Nephron progenitor cell (in vitro differentiated cells): ENCODE data around the gene ZSCAN25.
A peak's percentile ranks its signal among the peaks of the same experiment; 100 is the strongest.

Experiments used
- DNase-seq: peaks from one replicate; pipeline ENCODE4 v3.0.0; 2021
- H3K27ac Mint-ChIP-seq: 2 replicates; pipeline ENCODE4 v1.8.0; 2021; ENCODE audit warnings: mild to moderate bottlenecking, moderate library complexity, mixed read lengths
- H3K27me3 Mint-ChIP-seq: 2 replicates; pipeline ENCODE4 v1.8.0; 2021; ENCODE audit warnings: mild to moderate bottlenecking, low read depth, mixed read lengths; ENCODE audit not compliant: poor library complexity
- H3K36me3 Mint-ChIP-seq: 2 replicates; pipeline ENCODE4 v1.8.0; 2021; ENCODE audit warnings: low read depth, mixed read lengths
- H3K4me1 Mint-ChIP-seq: 2 replicates; pipeline ENCODE4 v1.8.0; 2021; ENCODE audit warnings: mixed read lengths
- H3K4me3 Mint-ChIP-seq: 2 replicates; pipeline ENCODE4 v1.8.0; 2021; ENCODE audit warnings: mild to moderate bottlenecking, moderate library complexity, mixed read lengths
- H3K9me3 Mint-ChIP-seq: 2 replicates; pipeline ENCODE4 v1.8.0; 2021; ENCODE audit warnings: mild to moderate bottlenecking, moderate library complexity, mixed read lengths
- TF ChIP-seq, protein P1 (sequence below): fragments of 200-600 bp; sonication (generic); IDR thresholded peaks from 2 replicates; pipeline ENCODE4 v1.5.0; 2021; ENCODE audit warnings: antibody characterized with exemption

The ZSCAN25 gene

DNA sequence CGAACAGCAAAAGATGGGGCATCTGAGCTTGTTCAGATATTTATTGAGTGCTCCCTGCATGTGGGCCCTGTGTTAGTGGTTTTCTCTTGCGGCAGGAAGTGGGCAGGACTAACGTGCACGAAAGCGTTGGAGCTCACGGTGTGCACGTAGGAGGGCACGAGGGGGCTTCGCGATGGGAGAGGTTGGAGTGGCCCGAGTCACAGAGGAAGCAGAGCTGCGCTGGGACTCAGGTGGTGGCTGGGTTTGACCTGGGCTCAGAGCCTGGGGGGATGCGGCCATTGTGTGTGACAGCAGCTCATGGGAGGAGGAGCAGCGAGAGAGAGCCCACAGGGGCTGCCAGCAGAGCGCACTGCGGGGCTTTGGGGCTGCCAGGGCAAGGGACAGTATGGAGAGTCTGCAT, 7.7 kb downstream of the ZSCAN25 start:
- H3K27me3 Mint-ChIP-seq, result no peaks in the 10 kb centered on the region
- H3K27ac Mint-ChIP-seq, result no peak overlapping the region
- H3K4me1 Mint-ChIP-seq, result no peaks in the 10 kb centered on the region
- TF ChIP-seq, protein P1, sequence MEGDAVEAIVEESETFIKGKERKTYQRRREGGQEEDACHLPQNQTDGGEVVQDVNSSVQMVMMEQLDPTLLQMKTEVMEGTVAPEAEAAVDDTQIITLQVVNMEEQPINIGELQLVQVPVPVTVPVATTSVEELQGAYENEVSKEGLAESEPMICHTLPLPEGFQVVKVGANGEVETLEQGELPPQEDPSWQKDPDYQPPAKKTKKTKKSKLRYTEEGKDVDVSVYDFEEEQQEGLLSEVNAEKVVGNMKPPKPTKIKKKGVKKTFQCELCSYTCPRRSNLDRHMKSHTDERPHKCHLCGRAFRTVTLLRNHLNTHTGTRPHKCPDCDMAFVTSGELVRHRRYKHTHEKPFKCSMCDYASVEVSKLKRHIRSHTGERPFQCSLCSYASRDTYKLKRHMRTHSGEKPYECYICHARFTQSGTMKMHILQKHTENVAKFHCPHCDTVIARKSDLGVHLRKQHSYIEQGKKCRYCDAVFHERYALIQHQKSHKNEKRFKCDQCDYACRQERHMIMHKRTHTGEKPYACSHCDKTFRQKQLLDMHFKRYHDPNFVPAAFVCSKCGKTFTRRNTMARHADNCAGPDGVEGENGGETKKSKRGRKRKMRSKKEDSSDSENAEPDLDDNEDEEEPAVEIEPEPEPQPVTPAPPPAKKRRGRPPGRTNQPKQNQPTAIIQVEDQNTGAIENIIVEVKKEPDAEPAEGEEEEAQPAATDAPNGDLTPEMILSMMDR, result no peak
- H3K4me3 Mint-ChIP-seq, result no peak overlapping the region
- DNase-seq, result no peak
- no peaks in the 10 kb centered on the region for H3K9me3 Mint-ChIP-seq
- H3K36me3 Mint-ChIP-seq, result peaks cover 78% of the 10 kb centered on the region

DNA sequence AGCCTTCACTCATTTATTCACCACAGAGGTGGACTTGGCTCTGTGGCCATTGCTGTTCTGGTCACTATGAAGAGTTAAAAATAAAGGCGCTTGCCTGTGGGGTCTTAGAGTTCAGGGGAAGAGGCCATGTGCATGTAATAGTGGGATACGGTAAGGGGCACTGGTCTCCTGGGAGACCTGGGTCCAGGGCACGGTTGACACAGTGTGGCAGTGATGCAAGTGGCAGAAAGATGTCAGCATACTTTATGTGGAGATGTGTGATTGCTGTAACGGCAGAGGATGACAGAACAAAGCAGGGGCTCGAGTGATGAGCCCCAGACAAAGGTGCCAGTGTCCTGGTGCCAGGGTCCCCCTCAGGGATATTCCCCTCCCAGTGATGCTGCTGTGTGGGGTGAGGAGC, 8.6 kb downstream of the ZSCAN25 start:
- H3K4me3 Mint-ChIP-seq, result no peak overlapping the region
- H3K27me3 Mint-ChIP-seq, result no peaks in the 10 kb centered on the region
- H3K4me1 Mint-ChIP-seq, result no peaks in the 10 kb centered on the region
- H3K27ac Mint-ChIP-seq, result peak overlapping the region; percentile 63
- H3K36me3 Mint-ChIP-seq, result peaks cover 75% of the 10 kb centered on the region
- DNase-seq, result no peak
- H3K9me3 Mint-ChIP-seq, result no peaks in the 10 kb centered on the region
- TF ChIP-seq, protein P1, result no peak

DNA sequence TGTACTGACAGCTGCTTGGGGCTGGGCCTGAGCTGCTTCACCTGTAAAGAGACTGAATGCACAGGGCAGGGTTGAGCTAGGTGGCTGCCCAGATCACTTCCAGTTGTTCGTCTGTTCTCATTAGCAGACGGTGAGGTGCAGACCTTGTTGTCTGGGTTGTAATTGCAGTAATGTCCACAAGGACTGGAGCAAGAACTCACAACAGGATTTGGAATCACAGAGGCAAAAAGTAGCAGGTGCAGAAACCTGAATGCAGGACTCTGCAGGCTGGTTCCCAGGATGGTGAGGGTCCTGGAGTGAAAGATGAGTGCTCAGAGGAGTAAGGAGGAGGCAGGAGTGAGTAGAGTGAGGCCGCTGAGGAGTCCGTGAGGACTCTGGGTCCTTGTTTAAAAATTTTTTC, 9.2 kb downstream of the ZSCAN25 start:
- no peak for DNase-seq
- TF ChIP-seq, protein P1, result no peak
- Mint-ChIP-seq H3K4me1 (no peaks in the 10 kb centered on the region), H3K27ac (no peak overlapping the region), H3K9me3 (no peaks in the 10 kb centered on the region), H3K4me3 (no peak overlapping the region), H3K36me3 (peaks cover 75% of the 10 kb centered on the region), H3K27me3 (no peaks in the 10 kb centered on the region)

DNA sequence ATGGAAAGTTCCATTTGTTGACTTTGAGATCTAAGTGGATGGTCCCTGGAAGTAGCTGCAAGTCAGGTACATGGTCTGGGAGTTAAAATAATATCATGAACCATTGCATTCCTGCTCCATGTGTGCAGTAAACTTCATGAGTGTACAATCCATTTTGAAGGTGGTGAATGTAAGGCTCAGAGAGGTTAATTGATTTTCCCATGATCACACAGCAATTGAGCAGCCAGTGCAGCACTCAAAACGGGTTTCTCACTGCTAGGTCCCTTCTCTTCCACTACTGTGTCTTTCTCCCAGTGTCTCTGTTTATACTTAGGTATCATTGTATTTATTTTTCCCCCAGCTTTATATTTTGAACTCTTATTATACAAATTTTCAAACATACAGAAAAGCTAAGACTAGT, 9.9 kb downstream of the ZSCAN25 start:
- TF ChIP-seq, protein P1, result no peak
- Mint-ChIP-seq H3K4me3 (no peak overlapping the region), H3K36me3 (peaks cover 73% of the 10 kb centered on the region), H3K27me3 (no peaks in the 10 kb centered on the region), H3K9me3 (no peaks in the 10 kb centered on the region), H3K27ac (no peak overlapping the region), H3K4me1 (no peaks in the 10 kb centered on the region)
- DNase-seq, result no peak

DNA sequence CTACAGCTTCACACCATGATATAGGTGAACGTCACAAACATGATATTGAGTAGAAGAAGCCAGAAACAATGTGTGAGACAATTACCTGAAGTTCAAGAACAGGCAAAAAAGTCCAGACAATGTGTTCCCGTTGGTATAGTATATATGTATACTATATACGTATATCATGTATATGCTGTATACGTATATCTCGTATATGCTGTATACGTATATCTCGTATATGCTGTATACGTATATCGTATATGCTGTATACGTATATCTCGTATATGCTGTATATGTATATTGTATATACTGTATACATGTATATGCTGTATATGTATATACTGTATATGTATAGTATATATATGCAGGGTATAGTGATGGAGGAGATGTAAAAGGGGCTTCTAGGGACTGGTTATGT, 10.8 kb downstream of the ZSCAN25 start:
- TF ChIP-seq, protein P1, result no peak
- no peaks in the 10 kb centered on the region for H3K27me3 Mint-ChIP-seq
- H3K4me3 Mint-ChIP-seq, result no peak overlapping the region

More for the DNA sequence above, 10.8 kb downstream of the ZSCAN25 start:
- no peaks in the 10 kb centered on the region for H3K9me3 Mint-ChIP-seq
- H3K36me3 Mint-ChIP-seq, result peaks cover 73% of the 10 kb centered on the region
- H3K4me1 Mint-ChIP-seq, result no peaks in the 10 kb centered on the region
- no peak for DNase-seq
- H3K27ac Mint-ChIP-seq, result no peak overlapping the region
